Mesendoderm (in vitro differentiated cells): ENCODE measurements around the gene TRPV6.
A peak's percentile ranks its signal among the peaks of the same experiment; 100 is the strongest.

ENCODE experiments used
- DNase-seq: peaks from one replicate; pipeline ENCODE4 v3.0.0; 2013
- H2AK5ac ChIP-seq: 2 replicates; pipeline ENCODE4 v1.6.1; 2013; ENCODE audit warnings: low read length, inconsistent platforms
- H2BK120ac ChIP-seq: 2 replicates; pipeline ENCODE4 v1.6.1; 2013; ENCODE audit warnings: low read depth, mild to moderate bottlenecking, low read length, moderate library complexity, mixed read lengths
- H2BK15ac ChIP-seq: replicated peaks from 2 replicates; pipeline ENCODE4 v1.6.1; 2013; ENCODE audit warnings: low read depth, mild to moderate bottlenecking, moderate library complexity
- H2BK5ac ChIP-seq: 2 replicates; pipeline ENCODE4 v1.6.1; 2013; ENCODE audit warnings: low read length, inconsistent platforms
- H3K18ac ChIP-seq: 2 replicates; pipeline ENCODE4 v1.6.1; 2013; ENCODE audit warnings: mild to moderate bottlenecking, low read length, mixed read lengths
- H3K23ac ChIP-seq: one replicate; pipeline ENCODE4 v1.6.1; 2013; ENCODE audit warnings: low read length
- H3K27ac ChIP-seq: 2 replicates; pipeline ENCODE4 v1.5.1; 2013; ENCODE audit warnings: low read depth, mild to moderate bottlenecking, inconsistent platforms, low read length, moderate library complexity
- H3K27me3 ChIP-seq: 2 replicates; pipeline ENCODE4 v1.6.1; 2013; ENCODE audit warnings: low read length, control low read depth, mild to moderate bottlenecking, inconsistent platforms; ENCODE audit not compliant: insufficient read depth, poor library complexity
- H3K36me3 ChIP-seq: 2 replicates; pipeline ENCODE4 v1.6.1; 2013; ENCODE audit warnings: low read length, inconsistent platforms; ENCODE audit not compliant: control insufficient read depth, insufficient read depth
- H3K4ac ChIP-seq: one replicate; pipeline ENCODE4 v1.6.1; 2013; ENCODE audit warnings: low read depth, mild to moderate bottlenecking, low read length, moderate library complexity
- H3K4me1 ChIP-seq: 2 replicates; pipeline ENCODE4 v1.6.1; 2013; ENCODE audit warnings: low read depth, low read length, inconsistent platforms; ENCODE audit not compliant: control insufficient read depth
- H3K4me2 ChIP-seq: 2 replicates; pipeline ENCODE4 v1.6.1; 2013; ENCODE audit warnings: low read length
- H3K4me3 ChIP-seq: 2 replicates; pipeline ENCODE4 v1.5.1; 2013; ENCODE audit warnings: mild to moderate bottlenecking, low read length
- H3K56ac ChIP-seq: one replicate; pipeline ENCODE4 v1.6.1; 2013; ENCODE audit warnings: low read length
- H3K79me1 ChIP-seq: 2 replicates; pipeline ENCODE4 v1.6.1; 2013; ENCODE audit warnings: low read length, inconsistent platforms
- H3K79me2 ChIP-seq: 2 replicates; pipeline ENCODE4 v1.6.1; 2013; ENCODE audit warnings: mild to moderate bottlenecking, low read length; ENCODE audit not compliant: control insufficient read depth, insufficient read depth
- H3K9ac ChIP-seq: 2 replicates; pipeline ENCODE4 v1.6.1; 2013; ENCODE audit warnings: low read length, inconsistent platforms
- H4K5ac ChIP-seq: one replicate; pipeline ENCODE4 v1.6.1; 2013; ENCODE audit warnings: low read length
- H4K8ac ChIP-seq: one replicate; pipeline ENCODE4 v1.6.1; 2013; ENCODE audit warnings: low read depth, mild to moderate bottlenecking, control low read depth, low read length, moderate library complexity
- WGBS: extraction: QIAGEN DNeasy Blood & Tissue Kit; methylation state at CpG from one replicate; pipeline ENCODE4 v1.1.7; 2013; ENCODE audit warnings: low lambda C conversion rate, missing lambda C conversion rate; ENCODE audit not compliant: insufficient coverage; ENCODE audit errors: extremely low coverage; 5-methylcytosine and 5-hydroxymethylcytosine counted together

The TRPV6 gene

GRCh38 chr7:142930126-142930730, 44.7 kb upstream of the TRPV6 start:
- WGBS = no CpG with 5 or more reads among the region's 11 CpGs
- no peaks in the 10 kb centered on the region for H3K36me3 ChIP-seq
- H2BK120ac ChIP-seq = no peak overlapping the region
- no peak overlapping the region for H2AK5ac ChIP-seq
- no peak overlapping the region for H2BK15ac ChIP-seq
- no peaks in the 10 kb centered on the region for H3K4me1 ChIP-seq
- no peaks in the 10 kb centered on the region for H3K79me1 ChIP-seq
- H3K23ac ChIP-seq = no peak overlapping the region
- H3K4me2 ChIP-seq = no peak overlapping the region
- no peak overlapping the region for H3K27ac ChIP-seq
- no peaks in the 10 kb centered on the region for H3K79me2 ChIP-seq
- H2BK5ac ChIP-seq = no peak overlapping the region
- no peak overlapping the region for H4K5ac ChIP-seq
- no peak overlapping the region for H3K4ac ChIP-seq
- no peak overlapping the region for H3K18ac ChIP-seq
- H3K4me3 ChIP-seq = no peak overlapping the region
- no peak overlapping the region for H3K56ac ChIP-seq
- DNase-seq = no peak
- H3K27me3 ChIP-seq = no peaks in the 10 kb centered on the region
- H3K9ac ChIP-seq = no peak overlapping the region
- no peak overlapping the region for H4K8ac ChIP-seq

- Histone ChIP-seq H3K4ac (no peak overlapping the region), H3K4me1 (no peaks in the 10 kb centered on the region), H3K27me3 (no peaks in the 10 kb centered on the region), H4K5ac (no peak overlapping the region), H2AK5ac (no peak overlapping the region), H3K36me3 (no peaks in the 10 kb centered on the region), H3K27ac (no peak overlapping the region), H3K56ac (no peak overlapping the region), H3K9ac (no peak overlapping the region), H3K79me1 (no peaks in the 10 kb centered on the region), H2BK120ac (no peak overlapping the region), H4K8ac (no peak overlapping the region), H3K23ac (no peak overlapping the region), H3K18ac (no peak overlapping the region), H2BK5ac (no peak overlapping the region), H3K4me3 (no peak overlapping the region), H3K4me2 (no peak overlapping the region), H2BK15ac (no peak overlapping the region), H3K79me2 (no peaks in the 10 kb centered on the region)
- no peak for DNase-seq
- WGBS = no CpG with 5 or more reads among the region's 8 CpGs
Measured at GRCh38 chr7:142927949-142928348, 42.4 kb upstream of the TRPV6 start.

GRCh38 chr7:142927085-142927745, 41.7 kb upstream of the TRPV6 start:
- WGBS = no CpG with 5 or more reads among the region's 7 CpGs
- no peaks in the 10 kb centered on the region for H3K79me1 ChIP-seq
- H2BK5ac ChIP-seq = no peak overlapping the region
- H3K56ac ChIP-seq = no peak overlapping the region
- no peak overlapping the region for H2BK120ac ChIP-seq
- DNase-seq = no peak
- no peak overlapping the region for H2BK15ac ChIP-seq
- no peaks in the 10 kb centered on the region for H3K4me1 ChIP-seq
- H3K18ac ChIP-seq = no peak overlapping the region
- H2AK5ac ChIP-seq = no peak overlapping the region
- H4K5ac ChIP-seq = no peak overlapping the region
- no peaks in the 10 kb centered on the region for H3K79me2 ChIP-seq
- no peak overlapping the region for H3K27ac ChIP-seq
- no peaks in the 10 kb centered on the region for H3K27me3 ChIP-seq
- no peak overlapping the region for H3K4me3 ChIP-seq
- H3K4ac ChIP-seq = no peak overlapping the region
- H3K4me2 ChIP-seq = no peak overlapping the region
- no peak overlapping the region for H3K23ac ChIP-seq
- no peak overlapping the region for H4K8ac ChIP-seq
- H3K36me3 ChIP-seq = no peaks in the 10 kb centered on the region
- no peak overlapping the region for H3K9ac ChIP-seq

- no peak overlapping the region for H4K8ac ChIP-seq
- no peak overlapping the region for H3K56ac ChIP-seq
- no peak overlapping the region for H2BK15ac ChIP-seq
- H2AK5ac ChIP-seq = no peak overlapping the region
- no peak overlapping the region for H3K18ac ChIP-seq
- no peak overlapping the region for H3K27ac ChIP-seq
- H3K4ac ChIP-seq = no peak overlapping the region
- H3K79me2 ChIP-seq = no peaks in the 10 kb centered on the region
- no CpG with 5 or more reads among the region's 12 CpGs for WGBS
- DNase-seq = peak; percentile 68
- H4K5ac ChIP-seq = no peak overlapping the region
- H3K9ac ChIP-seq = no peak overlapping the region
- no peaks in the 10 kb centered on the region for H3K4me1 ChIP-seq
- H2BK5ac ChIP-seq = no peak overlapping the region
- H3K36me3 ChIP-seq = no peaks in the 10 kb centered on the region
- H3K79me1 ChIP-seq = no peaks in the 10 kb centered on the region
- no peak overlapping the region for H3K4me3 ChIP-seq
- H2BK120ac ChIP-seq = no peak overlapping the region
- no peak overlapping the region for H3K23ac ChIP-seq
- H3K27me3 ChIP-seq = no peaks in the 10 kb centered on the region
- no peak overlapping the region for H3K4me2 ChIP-seq
Measured at GRCh38 chr7:142925413-142925812, 39.9 kb upstream of the TRPV6 start.

- Histone ChIP-seq H3K27ac (no peak overlapping the region), H4K5ac (no peak overlapping the region), H3K27me3 (no peaks in the 10 kb centered on the region), H4K8ac (no peak overlapping the region), H3K4me1 (no peaks in the 10 kb centered on the region), H3K4me2 (no peak overlapping the region), H2AK5ac (no peak overlapping the region), H2BK120ac (no peak overlapping the region), H3K4ac (no peak overlapping the region), H3K36me3 (no peaks in the 10 kb centered on the region), H3K79me1 (no peaks in the 10 kb centered on the region), H3K9ac (no peak overlapping the region), H3K23ac (no peak overlapping the region), H2BK15ac (no peak overlapping the region), H2BK5ac (no peak overlapping the region), H3K79me2 (no peaks in the 10 kb centered on the region), H3K4me3 (no peak overlapping the region), H3K18ac (no peak overlapping the region), H3K56ac (no peak overlapping the region)
- WGBS = no CpG with 5 or more reads among the region's 2 CpGs
- DNase-seq = no peak
Measured at GRCh38 chr7:142923391-142923790, 37.8 kb upstream of the TRPV6 start.

GRCh38 chr7:142919656-142920055, 34.1 kb upstream of the TRPV6 start:
- Histone ChIP-seq H3K36me3 (no peaks in the 10 kb centered on the region), H3K79me2 (no peaks in the 10 kb centered on the region), H4K5ac (no peak overlapping the region), H2BK120ac (no peak overlapping the region), H3K56ac (no peak overlapping the region), H3K18ac (no peak overlapping the region), H3K4ac (no peak overlapping the region), H3K9ac (no peak overlapping the region), H3K4me2 (no peak overlapping the region), H2AK5ac (no peak overlapping the region), H2BK15ac (no peak overlapping the region), H3K4me1 (no peaks in the 10 kb centered on the region), H3K79me1 (no peaks in the 10 kb centered on the region), H3K4me3 (no peak overlapping the region), H2BK5ac (no peak overlapping the region), H3K27me3 (no peaks in the 10 kb centered on the region), H4K8ac (no peak overlapping the region), H3K23ac (no peak overlapping the region), H3K27ac (no peak overlapping the region)
- WGBS = no CpG with 5 or more reads among the region's 3 CpGs
- DNase-seq = no peak
